Activated naive CD4-positive, alpha-beta T cell treated with anti-CD3 and anti-CD28 coated beads, Interleukin-2, amount 10 ng/mL, durations not matched to agents 7 days and 5 days (primary cell): ENCODE measurements around the gene CHD5.

Experiments
- CTCF ChIA-PET: fragments of 350-600 bp; sonication (Branson Sonifier 250); formaldehyde crosslinking; loops from one replicate; lab custom pipeline; 2021; ENCODE audit warnings: antibody characterized with exemption; lab: Charles Lee
- DNase-seq: peaks from one replicate; pipeline ENCODE4 v3.0.0-alpha.2; 2020
- H3K27ac Mint-ChIP-seq: one replicate; pipeline ENCODE4 v1.8.0; 2021; ENCODE audit warnings: mild to moderate bottlenecking, moderate library complexity, mixed read lengths
- H3K27me3 Mint-ChIP-seq: one replicate; pipeline ENCODE4 v1.8.0; 2021; ENCODE audit warnings: mild to moderate bottlenecking, mixed read lengths
- H3K36me3 Mint-ChIP-seq: one replicate; pipeline ENCODE4 v1.8.0; 2021; ENCODE audit warnings: mixed read lengths
- H3K4me1 Mint-ChIP-seq: one replicate; pipeline ENCODE4 v1.8.0; 2021; ENCODE audit warnings: mixed read lengths
- H3K4me3 Mint-ChIP-seq: one replicate; pipeline ENCODE4 v1.8.0; 2021; ENCODE audit warnings: mild to moderate bottlenecking, moderate library complexity, mixed read lengths
- H3K9me3 Mint-ChIP-seq: one replicate; pipeline ENCODE4 v1.8.0; 2021; ENCODE audit warnings: mixed read lengths

The CHD5 gene

DNA sequence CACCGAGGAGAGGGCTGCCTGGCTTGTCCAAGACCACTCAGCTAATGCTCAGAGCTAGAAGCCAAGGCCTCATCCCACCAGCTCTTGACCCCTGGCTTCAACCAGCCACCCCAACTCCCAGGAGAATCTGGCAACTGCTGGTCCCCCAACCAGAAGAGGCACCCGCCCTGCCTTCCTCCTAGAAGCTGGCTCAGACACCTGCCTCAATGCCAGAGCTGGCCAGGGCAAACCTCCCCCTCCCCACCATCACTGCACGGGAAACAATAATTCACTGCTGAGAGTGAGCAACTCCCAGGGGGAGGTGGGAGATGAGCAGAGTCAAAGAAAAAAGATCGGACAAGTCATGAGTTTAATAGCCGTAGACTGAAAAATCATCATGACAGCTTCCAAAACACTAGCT lies 3.3 kb downstream of the CHD5 start:
- H3K27me3 Mint-ChIP-seq = peaks cover 54% of the 10 kb centered on the region
- peaks cover 14% of the 10 kb centered on the region for H3K4me1 Mint-ChIP-seq
- no peaks in the 10 kb centered on the region for H3K36me3 Mint-ChIP-seq
- no peak overlapping the region for H3K27ac Mint-ChIP-seq
- no peak overlapping the region for H3K4me3 Mint-ChIP-seq
- no peak for DNase-seq
- CTCF ChIA-PET = interaction anchor here (1.1 kb wide), 1 partner anchor 9 kb away, joined by 4 read pairs; no protein-coding TSS in a partner anchor
- no peaks in the 10 kb centered on the region for H3K9me3 Mint-ChIP-seq

DNA sequence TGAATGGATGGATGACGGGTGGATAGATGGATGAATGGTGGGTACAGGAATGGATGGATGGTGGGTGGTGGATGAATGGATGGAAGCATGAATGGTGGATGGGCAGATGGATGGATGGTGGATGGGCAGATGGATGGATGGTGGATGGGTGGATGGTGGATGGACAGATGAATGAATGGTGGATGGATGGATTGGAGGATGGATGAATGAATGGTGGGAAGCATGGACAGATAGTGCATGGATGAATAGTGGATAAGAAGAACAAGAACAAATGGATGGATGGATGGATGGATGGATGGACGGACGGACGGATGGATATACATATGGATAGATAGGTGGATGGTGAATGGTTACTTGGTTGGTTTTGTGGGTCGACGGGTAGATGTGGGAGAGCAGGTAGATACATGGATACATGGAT lies 4.7 kb downstream of the CHD5 start:
- no peaks in the 10 kb centered on the region for H3K36me3 Mint-ChIP-seq
- peaks cover 50% of the 10 kb centered on the region for H3K27me3 Mint-ChIP-seq
- CTCF ChIA-PET = no interaction called here
- peaks cover 2% of the 10 kb centered on the region for H3K4me1 Mint-ChIP-seq
- no peak overlapping the region for H3K4me3 Mint-ChIP-seq
- H3K9me3 Mint-ChIP-seq = no peaks in the 10 kb centered on the region
- DNase-seq = no peak
- no peak overlapping the region for H3K27ac Mint-ChIP-seq

DNA sequence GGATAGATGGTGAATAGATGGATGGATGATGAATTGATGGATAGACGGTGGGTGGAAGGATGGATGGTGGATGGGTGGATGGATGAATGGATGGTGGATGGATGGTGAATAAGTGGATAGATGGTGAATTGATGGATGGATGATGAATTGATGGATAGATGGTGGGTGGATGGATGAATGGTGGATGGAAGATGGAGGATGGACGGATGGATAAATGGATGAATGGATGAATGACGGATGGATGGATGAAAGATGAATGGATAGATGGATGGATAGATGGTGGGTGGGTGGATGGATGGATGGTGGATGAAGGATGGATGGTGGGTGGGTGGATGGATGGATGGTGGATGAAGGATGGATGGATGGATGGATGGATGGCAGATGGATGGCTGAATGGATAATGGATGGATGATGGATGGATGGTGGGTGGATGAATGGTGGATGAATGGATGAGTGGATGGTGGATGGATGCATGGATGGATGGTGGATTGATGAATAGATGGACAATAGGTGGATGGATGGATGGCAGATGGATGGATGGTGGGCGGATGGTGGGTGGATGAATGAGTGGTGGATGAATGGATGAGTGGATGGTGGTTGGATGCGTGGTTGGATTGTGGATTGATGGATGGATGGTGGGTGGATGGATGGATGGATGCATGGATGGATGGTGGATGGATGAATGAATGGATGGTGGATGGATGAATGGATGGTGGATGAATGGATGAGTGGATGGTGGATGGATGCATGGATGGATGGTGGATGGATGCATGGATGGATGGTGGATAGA lies 5.3 kb downstream of the CHD5 start:
- Mint-ChIP-seq H3K27ac (no peak overlapping the region), H3K4me3 (no peak overlapping the region), H3K36me3 (no peaks in the 10 kb centered on the region), H3K27me3 (peaks cover 47% of the 10 kb centered on the region), H3K4me1 (peaks cover 2% of the 10 kb centered on the region), H3K9me3 (no peaks in the 10 kb centered on the region)
- CTCF ChIA-PET = no interaction called here
- DNase-seq = no peak

- Mint-ChIP-seq H3K4me3 (no peak overlapping the region), H3K27ac (no peak overlapping the region)
- CTCF ChIA-PET = no interaction called here
Observed at GRCh38 chr1:6172549-6172948, 7.6 kb downstream of the CHD5 start.

DNA sequence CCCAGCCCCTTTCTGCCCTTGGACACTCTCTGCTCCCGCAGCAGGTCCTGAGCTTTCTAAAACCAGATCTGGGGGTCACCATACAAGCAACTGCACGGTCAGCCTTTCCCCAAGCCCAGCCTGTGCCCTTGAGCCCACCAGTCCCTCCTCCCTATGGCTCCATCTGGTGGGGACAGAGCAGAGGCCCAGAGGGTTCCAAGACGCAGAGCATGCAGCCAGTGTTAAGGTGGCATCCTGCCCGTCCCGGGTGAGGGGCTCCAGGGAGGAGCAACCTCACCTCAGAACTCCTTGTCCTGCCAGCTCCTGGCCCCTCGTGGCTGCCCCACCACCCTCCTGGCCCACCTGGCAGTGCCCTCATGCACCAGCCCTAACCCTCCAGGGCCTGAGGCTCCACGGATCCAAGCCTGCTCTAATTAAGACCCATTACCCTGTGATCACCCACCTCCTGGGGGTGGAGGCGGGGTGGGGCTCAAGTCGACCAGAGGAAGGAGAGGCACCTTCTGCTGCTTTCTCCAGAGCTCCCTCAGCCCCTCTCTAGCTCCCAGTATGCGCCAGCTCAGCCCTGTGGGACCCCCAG lies 8.5 kb downstream of the CHD5 start:
- peaks cover 35% of the 10 kb centered on the region for H3K27me3 Mint-ChIP-seq
- H3K4me3 Mint-ChIP-seq = no peak overlapping the region
- no peaks in the 10 kb centered on the region for H3K4me1 Mint-ChIP-seq
- H3K36me3 Mint-ChIP-seq = no peaks in the 10 kb centered on the region
- no peak overlapping the region for H3K27ac Mint-ChIP-seq
- CTCF ChIA-PET = interaction anchor here (0.6 kb wide), 1 partner anchor 831 kb away, joined by 3 read pairs; no protein-coding TSS in a partner anchor
- no peaks in the 10 kb centered on the region for H3K9me3 Mint-ChIP-seq
- DNase-seq = no peak

More at GRCh38 chr1:6172549-6172948, 7.6 kb downstream of the CHD5 start:
- no peak for DNase-seq
- Mint-ChIP-seq H3K4me1 (no peaks in the 10 kb centered on the region), H3K36me3 (no peaks in the 10 kb centered on the region), H3K27me3 (peaks cover 41% of the 10 kb centered on the region), H3K9me3 (no peaks in the 10 kb centered on the region)

GRCh38 chr1:6170742-6171201 lies 9.3 kb downstream of the CHD5 start:
- H3K4me3 Mint-ChIP-seq = no peak overlapping the region
- CTCF ChIA-PET = interaction anchor here (0.6 kb wide), 1 partner anchor 830 kb away, joined by 3 read pairs; no protein-coding TSS in a partner anchor

GRCh38 chr1:6170116-6170741 lies 9.9 kb downstream of the CHD5 start:
- no peaks in the 10 kb centered on the region for H3K36me3 Mint-ChIP-seq
- H3K9me3 Mint-ChIP-seq = no peaks in the 10 kb centered on the region
- no peak overlapping the region for H3K27ac Mint-ChIP-seq
- peaks cover 32% of the 10 kb centered on the region for H3K27me3 Mint-ChIP-seq
- CTCF ChIA-PET = no interaction called here
- no peak overlapping the region for H3K4me3 Mint-ChIP-seq
- no peaks in the 10 kb centered on the region for H3K4me1 Mint-ChIP-seq
- no peak for DNase-seq

More at GRCh38 chr1:6170742-6171201, 9.3 kb downstream of the CHD5 start:
- Mint-ChIP-seq H3K4me1 (no peaks in the 10 kb centered on the region), H3K27me3 (peaks cover 32% of the 10 kb centered on the region), H3K27ac (no peak overlapping the region), H3K9me3 (no peaks in the 10 kb centered on the region), H3K36me3 (no peaks in the 10 kb centered on the region)
- no peak for DNase-seq

DNA sequence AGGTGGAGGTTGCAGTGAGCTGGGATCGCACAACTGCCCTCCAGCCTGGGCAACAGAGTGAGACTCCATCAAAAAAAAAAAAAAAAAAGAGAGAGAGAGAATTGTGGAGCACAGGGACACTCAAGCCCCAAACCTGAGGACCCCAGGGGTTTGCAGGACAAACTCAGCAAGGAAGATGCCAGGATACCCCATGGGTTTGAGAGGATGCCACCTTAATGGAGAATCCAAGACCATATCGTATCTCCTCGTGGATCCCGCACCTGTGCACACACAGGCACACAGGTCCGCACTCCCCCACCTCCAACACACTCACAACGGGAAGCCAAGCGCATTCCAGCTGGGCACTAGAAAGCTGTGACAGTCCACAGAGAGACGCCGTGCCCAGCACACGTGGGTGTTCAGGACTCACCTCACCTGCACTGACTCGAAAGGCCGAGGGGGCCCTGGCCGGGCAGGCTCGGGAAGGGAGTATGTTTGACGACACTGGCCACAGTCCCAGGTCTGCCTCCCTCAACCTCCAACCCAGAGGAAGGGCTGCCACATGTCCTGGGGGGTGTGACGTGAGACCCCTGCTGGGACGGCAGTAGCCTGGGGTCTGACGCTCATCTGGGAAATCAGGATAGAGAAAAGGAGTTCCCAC lies 11.1 kb downstream of the CHD5 start:
- no peak overlapping the region for H3K4me3 Mint-ChIP-seq
- H3K4me1 Mint-ChIP-seq = no peaks in the 10 kb centered on the region
- CTCF ChIA-PET = no interaction called here
- H3K27me3 Mint-ChIP-seq = peaks cover 37% of the 10 kb centered on the region
- no peak overlapping the region for H3K27ac Mint-ChIP-seq
- DNase-seq = no peak
- no peaks in the 10 kb centered on the region for H3K9me3 Mint-ChIP-seq
- no peaks in the 10 kb centered on the region for H3K36me3 Mint-ChIP-seq

DNA sequence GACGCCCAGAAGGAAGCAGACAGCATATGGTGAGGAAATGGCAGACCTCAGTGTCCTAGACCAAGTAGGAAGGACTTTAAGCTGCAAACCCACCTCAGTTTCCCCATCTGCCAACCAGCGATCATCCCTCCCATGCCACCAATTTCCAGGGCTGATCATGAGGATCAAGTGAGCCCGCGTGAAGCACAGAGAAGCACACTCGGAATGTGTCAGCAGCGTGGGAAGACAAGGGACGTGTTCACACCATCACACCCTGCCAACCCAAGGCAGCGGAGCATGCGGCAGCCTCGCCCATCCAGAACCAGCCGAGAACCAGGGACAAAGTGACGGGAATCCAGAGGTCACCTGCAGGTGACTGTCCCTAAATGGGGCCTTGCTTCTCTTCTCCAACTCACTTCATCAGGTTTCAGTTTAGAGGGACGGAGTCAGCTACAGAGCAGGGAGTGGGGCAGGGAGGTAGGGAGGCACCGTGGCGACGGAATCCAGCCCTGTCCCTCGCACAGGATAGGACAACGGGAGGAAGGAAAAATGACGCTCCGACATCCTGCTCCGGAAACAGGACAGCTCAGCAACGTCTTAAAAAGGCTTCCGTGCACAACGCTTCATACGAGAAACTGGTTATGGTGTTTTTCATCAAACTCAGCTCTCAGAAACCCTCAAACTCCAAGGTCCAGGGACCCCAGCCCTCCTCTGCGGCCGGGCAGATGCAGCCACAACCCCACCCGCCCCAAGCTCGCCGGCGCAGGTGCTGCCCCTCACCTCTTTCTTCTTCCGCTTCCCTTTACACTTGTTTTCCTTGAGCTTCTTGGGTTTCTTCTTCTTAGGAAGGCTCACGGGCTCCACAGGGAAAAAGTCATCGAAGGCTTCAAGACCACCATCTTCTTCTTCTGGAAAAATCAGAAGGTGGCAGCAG lies 12.5 kb downstream of the CHD5 start:
- Mint-ChIP-seq H3K4me1 (no peaks in the 10 kb centered on the region), H3K4me3 (no peak overlapping the region), H3K27ac (no peak overlapping the region), H3K27me3 (peaks cover 50% of the 10 kb centered on the region), H3K36me3 (no peaks in the 10 kb centered on the region), H3K9me3 (no peaks in the 10 kb centered on the region)
- CTCF ChIA-PET = no interaction called here
- DNase-seq = no peak

DNA sequence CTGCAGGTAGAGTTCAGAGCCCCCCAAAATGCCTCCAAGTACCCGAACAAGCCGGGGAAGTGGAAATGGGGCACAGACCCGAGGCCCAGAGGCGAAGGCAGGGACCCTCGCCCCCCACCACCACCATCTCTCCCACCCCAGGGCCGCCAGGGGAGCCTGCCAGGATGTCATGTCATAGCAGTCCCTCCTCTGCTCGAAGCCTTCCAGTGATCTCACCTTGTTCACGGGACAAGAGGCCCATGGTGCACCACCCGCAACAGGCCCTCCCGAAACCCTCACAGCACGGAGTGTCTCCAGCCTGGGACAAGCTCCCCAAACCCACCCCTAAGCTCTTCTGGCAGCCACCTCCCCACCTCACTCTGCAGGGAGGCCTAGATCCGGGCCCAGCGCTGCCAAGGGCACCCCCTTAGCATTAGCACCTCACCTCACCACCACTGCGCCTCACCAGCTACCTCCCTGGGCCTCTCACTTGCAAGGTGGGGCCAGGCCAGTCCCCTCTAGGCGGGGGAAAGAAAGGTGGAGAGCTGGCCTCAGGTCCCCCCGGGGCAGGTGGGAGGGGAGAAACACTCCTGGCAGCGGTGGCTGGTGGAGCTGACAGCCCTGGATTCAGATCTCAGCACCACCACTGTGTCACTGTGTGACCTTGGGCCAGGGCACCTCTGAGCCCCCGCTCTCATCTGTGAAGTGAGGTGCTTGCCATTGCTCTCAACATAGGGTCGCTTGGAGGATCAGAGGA lies 13.3 kb downstream of the CHD5 start:
- Mint-ChIP-seq H3K4me3 (no peak overlapping the region), H3K27ac (no peak overlapping the region), H3K36me3 (no peaks in the 10 kb centered on the region), H3K9me3 (no peaks in the 10 kb centered on the region), H3K27me3 (peaks cover 51% of the 10 kb centered on the region), H3K4me1 (no peaks in the 10 kb centered on the region)
- no peak for DNase-seq
- CTCF ChIA-PET = no interaction called here

DNA sequence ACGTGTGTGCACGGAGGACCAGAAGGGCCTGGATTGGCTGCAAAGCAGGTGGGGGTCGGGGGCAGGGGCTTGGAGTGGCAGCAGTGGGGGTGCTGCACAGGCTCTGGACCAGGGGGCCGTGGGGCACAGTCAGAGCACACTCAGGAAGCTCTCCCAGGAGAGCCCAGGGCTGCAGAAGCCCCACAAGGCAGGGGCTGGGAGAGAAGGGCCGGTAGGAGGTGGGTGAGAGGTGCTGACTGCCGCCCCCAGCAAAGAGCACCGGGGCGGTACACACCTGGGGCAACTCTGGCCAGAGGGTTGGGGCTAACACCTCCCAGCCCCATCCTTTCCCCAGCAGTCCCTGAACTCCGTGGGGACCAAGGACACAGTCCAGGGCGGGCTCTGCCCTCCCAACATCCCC lies 13.9 kb downstream of the CHD5 start:
- Mint-ChIP-seq H3K4me1 (no peaks in the 10 kb centered on the region), H3K27me3 (peaks cover 51% of the 10 kb centered on the region), H3K9me3 (no peaks in the 10 kb centered on the region), H3K4me3 (no peak overlapping the region), H3K27ac (no peak overlapping the region), H3K36me3 (no peaks in the 10 kb centered on the region)
- no peak for DNase-seq
- CTCF ChIA-PET = no interaction called here

DNA sequence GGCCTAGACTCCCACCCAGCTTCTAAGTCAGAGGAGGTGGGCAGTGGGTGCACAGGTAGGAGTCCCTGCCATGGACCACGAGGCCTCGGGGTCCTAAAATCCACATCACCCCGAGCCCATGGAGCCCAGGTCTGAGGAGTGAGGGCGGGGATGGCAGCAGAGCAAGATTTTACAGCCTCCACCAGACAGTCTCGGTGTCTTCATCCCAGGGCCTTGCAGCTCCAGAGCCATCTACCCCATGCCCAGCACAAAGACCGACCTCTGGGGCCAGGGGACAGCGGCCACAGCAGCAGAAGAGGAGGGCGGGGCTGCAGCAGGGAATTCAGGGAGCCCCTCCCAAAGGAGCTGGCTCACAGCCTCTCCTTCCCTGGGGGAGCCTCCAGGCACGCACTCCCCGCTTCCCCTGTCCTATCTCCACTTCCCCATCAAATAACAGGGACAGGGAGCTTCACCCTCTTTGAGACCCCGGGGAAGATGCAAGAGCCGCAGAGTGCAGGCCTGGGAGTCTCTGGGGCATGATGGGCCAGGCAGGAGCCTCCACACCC lies 14.6 kb downstream of the CHD5 start:
- Mint-ChIP-seq H3K9me3 (no peaks in the 10 kb centered on the region), H3K27ac (no peak overlapping the region), H3K4me1 (no peaks in the 10 kb centered on the region), H3K4me3 (no peak overlapping the region), H3K27me3 (peaks cover 55% of the 10 kb centered on the region), H3K36me3 (no peaks in the 10 kb centered on the region)
- CTCF ChIA-PET = no interaction called here
- DNase-seq = no peak

DNA sequence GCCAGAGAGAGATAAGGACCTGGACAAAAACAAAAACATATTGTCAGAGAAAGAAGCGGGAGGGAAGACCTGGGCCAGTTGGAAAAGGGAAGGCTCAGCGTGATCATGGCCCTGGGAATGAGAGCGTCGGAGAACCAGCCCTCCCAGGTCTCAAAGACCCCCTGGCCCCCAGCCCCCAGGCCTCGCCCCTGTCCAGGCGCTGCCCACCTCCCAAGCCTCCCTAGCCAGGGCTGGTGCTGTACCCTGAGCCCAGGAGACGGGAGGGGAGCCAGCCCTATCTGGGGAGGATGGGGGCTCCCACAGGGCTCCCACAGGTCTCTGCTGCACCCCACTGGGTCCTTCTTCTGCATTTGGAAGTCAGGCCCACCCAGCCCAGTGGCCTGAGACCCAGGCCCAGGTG lies 15.1 kb downstream of the CHD5 start:
- Mint-ChIP-seq H3K27ac (no peak overlapping the region), H3K36me3 (no peaks in the 10 kb centered on the region), H3K27me3 (peaks cover 55% of the 10 kb centered on the region), H3K9me3 (no peaks in the 10 kb centered on the region), H3K4me3 (no peak overlapping the region), H3K4me1 (no peaks in the 10 kb centered on the region)
- DNase-seq = no peak
- CTCF ChIA-PET = no interaction called here
